H9 (cell line): Measurements from ENCODE around the gene TP53. TPM values are rescaled to one million over a fixed set of nuclear protein-coding genes. Genes with fewer than 3 reads are reported as not detected.

Experiments used
- DNase-seq: peaks from one replicate; pipeline ENCODE4 v3.0.0-alpha.2; 2017
- H2AFZ ChIP-seq: one replicate; pipeline ENCODE4 v1.6.1; 2013; ENCODE audit warnings: mild to moderate bottlenecking, low read length, control low read depth, moderate library complexity
- H2AK5ac ChIP-seq: 2 replicates; pipeline ENCODE4 v1.6.1; 2013; ENCODE audit warnings: low read length, control low read depth, mixed read lengths; ENCODE audit not compliant: insufficient read length
- H2BK120ac ChIP-seq: one replicate; pipeline ENCODE4 v1.6.1; 2013; ENCODE audit warnings: low read depth, mild to moderate bottlenecking, low read length, control low read depth, inconsistent platforms; ENCODE audit not compliant: poor library complexity, severe bottlenecking
- H2BK12ac ChIP-seq: 2 replicates; pipeline ENCODE4 v1.6.1; 2013; ENCODE audit warnings: low read length, control low read depth, mixed read lengths, low read depth; ENCODE audit not compliant: insufficient read length
- H2BK15ac ChIP-seq: 2 replicates; pipeline ENCODE4 v1.6.1; 2013; ENCODE audit warnings: low read depth, low read length, control low read depth
- H2BK20ac ChIP-seq: one replicate; pipeline ENCODE4 v1.6.1; 2013; ENCODE audit warnings: low read depth, mild to moderate bottlenecking, low read length, control low read depth, inconsistent platforms; ENCODE audit not compliant: poor library complexity, severe bottlenecking
- H2BK5ac ChIP-seq: 2 replicates; pipeline ENCODE4 v1.6.1; 2013; ENCODE audit warnings: low read length, control low read depth, mixed read lengths; ENCODE audit not compliant: insufficient read length
- H3K14ac ChIP-seq: 2 replicates; pipeline ENCODE4 v1.6.1; 2013; ENCODE audit warnings: low read length, control low read depth; ENCODE audit not compliant: insufficient read depth
- H3K18ac ChIP-seq: 2 replicates; pipeline ENCODE4 v1.6.1; 2013; ENCODE audit warnings: low read depth, mild to moderate bottlenecking, mixed read lengths, low read length, control low read depth; ENCODE audit not compliant: insufficient read length
- H3K23ac ChIP-seq: 2 replicates; pipeline ENCODE4 v1.6.1; 2013; ENCODE audit warnings: low read length, control low read depth, mixed read lengths, low read depth; ENCODE audit not compliant: insufficient read length
- H3K23me2 ChIP-seq: 2 replicates; pipeline ENCODE4 v1.6.1; 2013; ENCODE audit warnings: low read depth, mild to moderate bottlenecking, mixed read lengths, low read length, control low read depth; ENCODE audit not compliant: insufficient read length, poor library complexity, severe bottlenecking
- H3K27ac ChIP-seq: 2 replicates; pipeline ENCODE4 v1.5.1; 2013; ENCODE audit warnings: low read length, control low read depth, mixed read lengths, low read depth; ENCODE audit not compliant: insufficient read length
- H3K27me3 ChIP-seq: 2 replicates; pipeline ENCODE4 v1.6.1; 2013; ENCODE audit warnings: low read length, control low read depth, inconsistent platforms; ENCODE audit not compliant: insufficient read depth
- H3K4ac ChIP-seq: 2 replicates; pipeline ENCODE4 v1.6.1; 2013; ENCODE audit warnings: low read depth, mild to moderate bottlenecking, control low read depth, inconsistent platforms, low read length, moderate library complexity
- H3K4me1 ChIP-seq: 2 replicates; pipeline ENCODE4 v1.6.1; 2013; ENCODE audit warnings: low read length, control low read depth, inconsistent platforms; ENCODE audit not compliant: insufficient read depth
- H3K4me2 ChIP-seq: 2 replicates; pipeline ENCODE4 v1.6.1; 2013; ENCODE audit warnings: low read length, control low read depth, mixed read lengths; ENCODE audit not compliant: insufficient read length, insufficient read depth
- H3K56ac ChIP-seq: 2 replicates; pipeline ENCODE4 v1.6.1; 2013; ENCODE audit warnings: low read depth, mild to moderate bottlenecking, mixed read lengths, low read length, control low read depth; ENCODE audit not compliant: insufficient read length
- H3K79me1 ChIP-seq: 2 replicates; pipeline ENCODE4 v1.6.1; 2013; ENCODE audit warnings: low read depth, mild to moderate bottlenecking, moderate library complexity, low read length, control low read depth, inconsistent platforms; ENCODE audit not compliant: insufficient read depth, poor library complexity, severe bottlenecking
- H3K79me2 ChIP-seq: 2 replicates; pipeline ENCODE4 v1.6.1; 2013; ENCODE audit warnings: low read length, control low read depth, inconsistent platforms; ENCODE audit not compliant: insufficient read depth
- H3K9ac ChIP-seq: 2 replicates; pipeline ENCODE4 v1.6.1; 2013; ENCODE audit warnings: low read length, control low read depth, mixed read lengths; ENCODE audit not compliant: insufficient read length; ENCODE audit errors: extremely low read depth
- H3K9me3 ChIP-seq: one replicate; pipeline ENCODE4 v1.6.1; 2013; ENCODE audit warnings: low read depth, low read length, inconsistent platforms; ENCODE audit not compliant: control insufficient read depth
- H3T11ph ChIP-seq: one replicate; pipeline ENCODE4 v1.6.1; 2013; ENCODE audit warnings: mild to moderate bottlenecking, low read length, control low read depth, inconsistent platforms
- H4K20me1 ChIP-seq: one replicate; pipeline ENCODE4 v1.6.1; 2013; ENCODE audit not compliant: control insufficient read depth, insufficient read length, insufficient read depth
- H4K5ac ChIP-seq: 2 replicates; pipeline ENCODE4 v1.6.1; 2013; ENCODE audit warnings: low read depth, mild to moderate bottlenecking, mixed read lengths, low read length, control low read depth; ENCODE audit not compliant: insufficient read length
- H4K8ac ChIP-seq: replicated peaks from 2 replicates; pipeline ENCODE4 v1.6.1; 2013; ENCODE audit warnings: low read length, control low read depth, mixed read lengths, low read depth; ENCODE audit not compliant: insufficient read length
- H4K91ac ChIP-seq: 2 replicates; pipeline ENCODE4 v1.6.1; 2013; ENCODE audit warnings: low read depth, mild to moderate bottlenecking, moderate library complexity, mixed read lengths, low read length, control low read depth; ENCODE audit not compliant: insufficient read length
- H3K27ac Mint-ChIP-seq, 3 experiments: 2 replicates in 2 of 3; 3 replicates in 1 of 3; pipeline ENCODE4 v1.8.0; 2020 to 2021; ENCODE audit warnings: mixed read lengths in 3 of 3, mild to moderate bottlenecking in 1 of 3, moderate library complexity in 1 of 3
- H3K27me3 Mint-ChIP-seq: 2 replicates; pipeline ENCODE4 v1.8.0; 2021; ENCODE audit warnings: low read depth, mild to moderate bottlenecking, moderate library complexity, mixed read lengths
- H3K36me3 Mint-ChIP-seq, 3 experiments: 2 replicates in 2 of 3; 3 replicates in 1 of 3; pipeline ENCODE4 v1.8.0; 2020 to 2021; ENCODE audit warnings: low read depth in 3 of 3, mixed read lengths in 3 of 3; ENCODE audit not compliant: insufficient read depth in 1 of 3
- H3K4me1 Mint-ChIP-seq, 2 experiments: 2 replicates each; pipeline ENCODE4 v1.8.0; 2020; ENCODE audit warnings: mixed read lengths in 2 of 2
- H3K4me3 Mint-ChIP-seq, 2 experiments: 2 replicates in 1 of 2; 3 replicates in 1 of 2; pipeline ENCODE4 v1.8.0; 2020 to 2021; ENCODE audit warnings: mild to moderate bottlenecking in 2 of 2, mixed read lengths in 2 of 2, moderate library complexity in 1 of 2
- H3K9me3 Mint-ChIP-seq, 2 experiments: 2 replicates in 1 of 2; 3 replicates in 1 of 2; pipeline ENCODE4 v1.8.0; 2020; ENCODE audit warnings: mild to moderate bottlenecking in 2 of 2, mixed read lengths in 2 of 2, moderate library complexity in 1 of 2
- WGBS: extraction: QIAGEN DNeasy Blood & Tissue Kit; methylation state at CpG from one replicate; pipeline ENCODE4 v1.1.7; 2013; ENCODE audit warnings: missing lambda C conversion rate, low lambda C conversion rate, mixed read lengths; ENCODE audit not compliant: insufficient read length; ENCODE audit errors: extremely low coverage; 5-methylcytosine and 5-hydroxymethylcytosine counted together
- total RNA-seq: library from RNA; stranded (reverse); gene quantifications from 2 replicates; pipeline ENCODE4 v1.2.1, GENCODE V29; 2021
- TF ChIP-seq, protein P1 (sequence below): fragments of 200-600 bp; sonication (generic); conservative IDR thresholded peaks from 3 replicates; pipeline ENCODE4 v1.8.0; 2021; ENCODE audit warnings: antibody characterized with exemption, mild to moderate bottlenecking

Gene TP53
- total RNA-seq, 1 experiment from 2014 or later = 163 TPM

DNA sequence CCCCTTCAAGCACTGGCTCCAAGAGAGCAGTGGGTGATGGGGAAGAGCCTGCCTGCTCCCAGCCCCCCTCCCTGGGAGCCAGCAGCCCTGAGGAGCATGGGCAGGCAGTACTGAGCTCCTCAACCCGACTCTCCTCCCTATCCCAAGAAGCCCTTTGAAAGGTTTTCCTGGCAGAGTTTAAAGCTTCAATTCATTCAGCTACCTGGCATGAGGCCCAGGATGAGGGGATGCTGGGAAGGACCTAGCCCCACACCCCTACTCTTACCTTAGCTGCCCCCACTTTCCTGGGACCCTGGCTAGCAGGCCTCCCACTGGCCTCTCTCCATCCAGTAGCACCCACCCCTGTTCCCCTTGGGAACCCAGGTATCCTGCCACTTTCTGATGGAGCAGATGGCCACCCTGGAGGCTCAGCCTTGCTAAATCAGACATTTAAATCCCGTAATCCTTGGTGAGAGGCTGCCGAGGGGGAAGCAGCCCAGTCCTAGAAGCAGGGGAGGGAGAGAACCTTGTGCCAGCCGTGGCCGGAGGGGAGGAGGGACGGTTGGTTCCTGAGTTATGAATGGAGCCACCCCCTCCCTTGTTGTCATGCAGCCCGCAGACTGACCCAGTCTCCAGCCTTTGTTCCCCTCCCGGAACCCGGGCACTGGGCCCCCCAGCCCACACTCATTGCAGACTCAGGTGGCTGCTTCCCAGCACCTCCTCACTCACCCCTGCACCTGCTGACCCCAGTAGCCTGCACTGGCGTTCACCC, 19.5 kb downstream of the TP53 start:
- Histone ChIP-seq H2BK120ac (no peak overlapping the region), H3K4me2 (no peak overlapping the region), H2BK5ac (no peak overlapping the region), H4K91ac (no peak overlapping the region), H3K27ac (no peak overlapping the region), H4K20me1 (no peaks in the 10 kb centered on the region), H4K5ac (no peak overlapping the region), H3K79me2 (no peaks in the 10 kb centered on the region), H2BK20ac (no peak overlapping the region), H3K23ac (no peak overlapping the region), H3K9me3 (no peaks in the 10 kb centered on the region), H3K4ac (no peak overlapping the region), H2BK15ac (no peak overlapping the region), H2BK12ac (no peak overlapping the region), H4K8ac (no peak overlapping the region), H3K9ac (no peak overlapping the region), H2AK5ac (no peak overlapping the region), H2AFZ (no peak overlapping the region), H3K18ac (no peak overlapping the region), H3K79me1 (no peaks in the 10 kb centered on the region), H3K4me1 (no peaks in the 10 kb centered on the region), H3T11ph (no peak overlapping the region), H3K56ac (no peak overlapping the region), H3K23me2 (no peaks in the 10 kb centered on the region), H3K27me3 (no peaks in the 10 kb centered on the region), H3K14ac (no peak overlapping the region)
- no peak for DNase-seq
- H3K27ac Mint-ChIP-seq = peak overlapping the region in 1 of 3 experiments; percentile 63; a peak in 1 of 7 replicates
- TF ChIP-seq, protein P1, sequence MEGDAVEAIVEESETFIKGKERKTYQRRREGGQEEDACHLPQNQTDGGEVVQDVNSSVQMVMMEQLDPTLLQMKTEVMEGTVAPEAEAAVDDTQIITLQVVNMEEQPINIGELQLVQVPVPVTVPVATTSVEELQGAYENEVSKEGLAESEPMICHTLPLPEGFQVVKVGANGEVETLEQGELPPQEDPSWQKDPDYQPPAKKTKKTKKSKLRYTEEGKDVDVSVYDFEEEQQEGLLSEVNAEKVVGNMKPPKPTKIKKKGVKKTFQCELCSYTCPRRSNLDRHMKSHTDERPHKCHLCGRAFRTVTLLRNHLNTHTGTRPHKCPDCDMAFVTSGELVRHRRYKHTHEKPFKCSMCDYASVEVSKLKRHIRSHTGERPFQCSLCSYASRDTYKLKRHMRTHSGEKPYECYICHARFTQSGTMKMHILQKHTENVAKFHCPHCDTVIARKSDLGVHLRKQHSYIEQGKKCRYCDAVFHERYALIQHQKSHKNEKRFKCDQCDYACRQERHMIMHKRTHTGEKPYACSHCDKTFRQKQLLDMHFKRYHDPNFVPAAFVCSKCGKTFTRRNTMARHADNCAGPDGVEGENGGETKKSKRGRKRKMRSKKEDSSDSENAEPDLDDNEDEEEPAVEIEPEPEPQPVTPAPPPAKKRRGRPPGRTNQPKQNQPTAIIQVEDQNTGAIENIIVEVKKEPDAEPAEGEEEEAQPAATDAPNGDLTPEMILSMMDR = no peak
- H3K9me3 Mint-ChIP-seq = no peaks in the 10 kb centered on the region
- H3K36me3 Mint-ChIP-seq = peaks cover 31 to 60% (median 58%) of the 10 kb centered on the region in 3 experiments
- WGBS = no CpG with 5 or more reads among the region's 10 CpGs
- H3K4me1 Mint-ChIP-seq = peaks cover 1 to 9% of the 10 kb centered on the region in 2 experiments; a peak in 2 of 4 replicates
- no peaks in the 10 kb centered on the region for H3K27me3 Mint-ChIP-seq
- no peak overlapping the region for H3K4me3 Mint-ChIP-seq
